Measurements from ENCODE around the gene PCCB.
"Not testable (repeated sequence)": the region's sequence is repeated elsewhere in the genome, so short reads cannot be mapped to it uniquely, and the experiment has no call there.

Gene PCCB

GRCh38 chr3:136249091-136249490, 1.0 kb upstream of the PCCB start:
- H3K27ac Mint-ChIP-seq, result no peak overlapping the region
- no peak for DNase-seq (ENCODE audit: low spot score)
- no peak overlapping the region for H3K4me3 Mint-ChIP-seq
- no peaks in the 10 kb centered on the region for H3K9me3 Mint-ChIP-seq
- H3K36me3 Mint-ChIP-seq (ENCODE audit: low read depth), result peaks cover 1% of the 10 kb centered on the region
- peaks cover 13% of the 10 kb centered on the region for H3K4me1 Mint-ChIP-seq (ENCODE audit: low read depth)
- H3K27me3 Mint-ChIP-seq (ENCODE audit: low read depth), result no peaks in the 10 kb centered on the region

- H3K9me3 Mint-ChIP-seq, result no peaks in the 10 kb centered on the region
- H3K4me3 Mint-ChIP-seq, result peak overlapping the region; percentile 87
- H3K27ac Mint-ChIP-seq, result peak overlapping the region; percentile 85
- no peak for DNase-seq (ENCODE audit: low spot score)
- H3K36me3 Mint-ChIP-seq (ENCODE audit: low read depth), result peaks cover 1% of the 10 kb centered on the region
- H3K27me3 Mint-ChIP-seq (ENCODE audit: low read depth), result no peaks in the 10 kb centered on the region
- peaks cover 13% of the 10 kb centered on the region for H3K4me1 Mint-ChIP-seq (ENCODE audit: low read depth)
Observed at GRCh38 chr3:136249593-136249992, 547 bp upstream of the PCCB start.

- Mint-ChIP-seq H3K4me1 (ENCODE audit: low read depth) (peaks cover 16% of the 10 kb centered on the region), H3K9me3 (no peaks in the 10 kb centered on the region), H3K36me3 (ENCODE audit: low read depth) (peaks cover 3% of the 10 kb centered on the region), H3K27ac (peak overlapping the region; percentile 85), H3K4me3 (peak overlapping the region; percentile 87), H3K27me3 (ENCODE audit: low read depth) (no peaks in the 10 kb centered on the region)
- peak; percentile 9 for DNase-seq (ENCODE audit: low spot score)
Observed at GRCh38 chr3:136250903-136251460, 842 bp downstream of the PCCB start.

GRCh38 chr3:136251511-136251910, 1.4 kb downstream of the PCCB start:
- Mint-ChIP-seq H3K4me1 (ENCODE audit: low read depth) (peaks cover 16% of the 10 kb centered on the region), H3K36me3 (ENCODE audit: low read depth) (peaks cover 4% of the 10 kb centered on the region), H3K9me3 (no peaks in the 10 kb centered on the region), H3K27me3 (ENCODE audit: low read depth) (no peaks in the 10 kb centered on the region), H3K27ac (peak overlapping the region; percentile 72), H3K4me3 (peak overlapping the region; percentile 87)
- no peak for DNase-seq (ENCODE audit: low spot score)

GRCh38 chr3:136255672-136256406, 5.7 kb downstream of the PCCB start:
- H3K27ac Mint-ChIP-seq, result no peak overlapping the region
- no peaks in the 10 kb centered on the region for H3K9me3 Mint-ChIP-seq
- no peaks in the 10 kb centered on the region for H3K27me3 Mint-ChIP-seq (ENCODE audit: low read depth)
- peaks cover 11% of the 10 kb centered on the region for H3K4me1 Mint-ChIP-seq (ENCODE audit: low read depth)
- H3K36me3 Mint-ChIP-seq (ENCODE audit: low read depth), result peaks cover 17% of the 10 kb centered on the region
- DNase-seq (ENCODE audit: low spot score), result no peak
- no peak overlapping the region for H3K4me3 Mint-ChIP-seq

- no peak for DNase-seq (ENCODE audit: low spot score)
- Mint-ChIP-seq H3K27me3 (ENCODE audit: low read depth) (no peaks in the 10 kb centered on the region), H3K4me1 (ENCODE audit: low read depth) (peaks cover 3% of the 10 kb centered on the region), H3K36me3 (ENCODE audit: low read depth) (peaks cover 27% of the 10 kb centered on the region), H3K4me3 (no peak overlapping the region), H3K9me3 (no peaks in the 10 kb centered on the region), H3K27ac (no peak overlapping the region)
Observed at GRCh38 chr3:136258199-136258598, 8.1 kb downstream of the PCCB start.

GRCh38 chr3:136261826-136262225, 11.7 kb downstream of the PCCB start:
- no peak for DNase-seq (ENCODE audit: low spot score)
- Mint-ChIP-seq H3K27ac (peak overlapping the region; percentile 13), H3K9me3 (no peaks in the 10 kb centered on the region), H3K4me3 (no peak overlapping the region), H3K27me3 (ENCODE audit: low read depth) (no peaks in the 10 kb centered on the region), H3K4me1 (ENCODE audit: low read depth) (peaks cover 3% of the 10 kb centered on the region), H3K36me3 (ENCODE audit: low read depth) (peaks cover 37% of the 10 kb centered on the region)

- Mint-ChIP-seq H3K36me3 (ENCODE audit: low read depth) (peaks cover 37% of the 10 kb centered on the region), H3K27ac (no peak overlapping the region), H3K4me1 (ENCODE audit: low read depth) (peaks cover 3% of the 10 kb centered on the region), H3K4me3 (no peak overlapping the region), H3K9me3 (no peaks in the 10 kb centered on the region), H3K27me3 (ENCODE audit: low read depth) (no peaks in the 10 kb centered on the region)
- no peak for DNase-seq (ENCODE audit: low spot score)
Observed at GRCh38 chr3:136262559-136262958, 12.4 kb downstream of the PCCB start.

GRCh38 chr3:136263251-136263650, 13.1 kb downstream of the PCCB start:
- no peaks in the 10 kb centered on the region for H3K9me3 Mint-ChIP-seq
- no peaks in the 10 kb centered on the region for H3K27me3 Mint-ChIP-seq (ENCODE audit: low read depth)
- no peak overlapping the region for H3K4me3 Mint-ChIP-seq
- peaks cover 3% of the 10 kb centered on the region for H3K4me1 Mint-ChIP-seq (ENCODE audit: low read depth)
- DNase-seq (ENCODE audit: low spot score), result no peak
- peaks cover 34% of the 10 kb centered on the region for H3K36me3 Mint-ChIP-seq (ENCODE audit: low read depth)
- no peak overlapping the region for H3K27ac Mint-ChIP-seq

- H3K4me3 Mint-ChIP-seq; H3K27ac Mint-ChIP-seq; DNase-seq (ENCODE audit: low spot score); H3K9me3 Mint-ChIP-seq; H3K27me3 Mint-ChIP-seq (ENCODE audit: low read depth): not testable (repeated sequence)
- Mint-ChIP-seq H3K4me1 (ENCODE audit: low read depth) (peaks cover 12% of the 10 kb centered on the region), H3K36me3 (ENCODE audit: low read depth) (peaks cover 39% of the 10 kb centered on the region)
Observed at GRCh38 chr3:136266468-136267125, 16.5 kb downstream of the PCCB start.

GRCh38 chr3:136267235-136267634, 17.1 kb downstream of the PCCB start:
- no peaks in the 10 kb centered on the region for H3K27me3 Mint-ChIP-seq (ENCODE audit: low read depth)
- no peak overlapping the region for H3K4me3 Mint-ChIP-seq
- H3K4me1 Mint-ChIP-seq (ENCODE audit: low read depth), result peaks cover 13% of the 10 kb centered on the region
- no peak overlapping the region for H3K27ac Mint-ChIP-seq
- no peaks in the 10 kb centered on the region for H3K9me3 Mint-ChIP-seq
- peaks cover 34% of the 10 kb centered on the region for H3K36me3 Mint-ChIP-seq (ENCODE audit: low read depth)
- no peak for DNase-seq (ENCODE audit: low spot score)

- Mint-ChIP-seq H3K27ac (no peak overlapping the region), H3K27me3 (ENCODE audit: low read depth) (no peaks in the 10 kb centered on the region), H3K36me3 (ENCODE audit: low read depth) (peaks cover 39% of the 10 kb centered on the region), H3K9me3 (no peaks in the 10 kb centered on the region), H3K4me3 (no peak overlapping the region), H3K4me1 (ENCODE audit: low read depth) (peaks cover 17% of the 10 kb centered on the region)
- no peak for DNase-seq (ENCODE audit: low spot score)
Observed at GRCh38 chr3:136270179-136270578, 20.0 kb downstream of the PCCB start.

- Mint-ChIP-seq H3K36me3 (ENCODE audit: low read depth) (peaks cover 36% of the 10 kb centered on the region), H3K4me1 (ENCODE audit: low read depth) (peaks cover 16% of the 10 kb centered on the region)
- not testable (repeated sequence) for H3K9me3 Mint-ChIP-seq; H3K27ac Mint-ChIP-seq; DNase-seq (ENCODE audit: low spot score); H3K27me3 Mint-ChIP-seq (ENCODE audit: low read depth); H3K4me3 Mint-ChIP-seq
Observed at GRCh38 chr3:136271626-136272025, 21.5 kb downstream of the PCCB start.

- no peaks in the 10 kb centered on the region for H3K27me3 Mint-ChIP-seq (ENCODE audit: low read depth)
Observed at GRCh38 chr3:136276049-136276755, 26.1 kb downstream of the PCCB start.

More at GRCh38 chr3:136276049-136276755, 26.1 kb downstream of the PCCB start:
- peaks cover 7% of the 10 kb centered on the region for H3K4me1 Mint-ChIP-seq (ENCODE audit: low read depth)
- H3K4me3 Mint-ChIP-seq, result no peak overlapping the region
- no peak for DNase-seq (ENCODE audit: low spot score)
- H3K36me3 Mint-ChIP-seq (ENCODE audit: low read depth), result peaks cover 50% of the 10 kb centered on the region
- no peak overlapping the region for H3K27ac Mint-ChIP-seq
- H3K9me3 Mint-ChIP-seq, result peaks cover 19% of the 10 kb centered on the region

Measured in T-helper 2 cell treated with Interferon-gamma antibody and Interleukin-4, amounts not matched to agents 5 μg/mL and 100 μg/mL, for 36 hours (primary cell).